ENCODE data around the gene CLEC17A.

- TF ChIP-seq CTCF (IDR thresholded peaks at IDR 0.05) (no peak), POLR2AphosphoS5 (IDR thresholded peaks at IDR 0.05; ENCODE audit: insufficient read depth in 1 of 2, low read depth in 1 of 2) (no peak)
Measured at GRCh38 chr19:14550201-14550754, 32.6 kb upstream of the CLEC17A start.
